Thoracic aorta (tissue), 2 donors: ENCODE data around the gene CYP4F8. TPM values are rescaled to one million over a fixed set of nuclear protein-coding genes. Genes with fewer than 3 reads are reported as not detected.

ENCODE experiments used
- ATAC-seq: fragments of 150-250 bp; one replicate; pipeline ENCODE4 v1.8.0; 2017; ENCODE audit warnings: low read depth; ENCODE audit not compliant: insufficient number of reproducible peaks, low FRiP score
- DNase-seq: peaks from one replicate; pipeline ENCODE4 v3.0.0-alpha.2; 2020; ENCODE audit warnings: low spot score
- H3K27ac ChIP-seq, 2 donors: fragments of 200-600 bp; sonication (generic); 1 replicate in 1 of 2; 2 replicates in 1 of 2; pipeline ENCODE4 v1.5.1; 2016; ENCODE audit warnings: mild to moderate bottlenecking in 2 of 2, moderate library complexity in 2 of 2
- H3K27me3 ChIP-seq: fragments of 200-600 bp; sonication (generic); replicated peaks from 2 replicates; pipeline ENCODE4 v1.6.0; 2016; ENCODE audit warnings: mild to moderate bottlenecking; ENCODE audit not compliant: insufficient read depth
- H3K36me3 ChIP-seq: fragments of 200-600 bp; sonication (generic); one replicate; pipeline ENCODE4 v1.5.1; 2016
- H3K4me1 ChIP-seq, 2 donors: fragments of 200-600 bp; sonication (generic); 1 replicate in 1 of 2; 2 replicates in 1 of 2; pipeline versions ENCODE4 v1.5.1 to v1.6.0; 2016; ENCODE audit warnings: low read depth in 2 of 2, mild to moderate bottlenecking in 1 of 2; ENCODE audit not compliant: control insufficient read depth in 1 of 2
- H3K4me3 ChIP-seq: fragments of 200-600 bp; sonication (generic); 2 replicates; pipeline ENCODE4 v1.5.1; 2016; ENCODE audit warnings: mild to moderate bottlenecking
- H3K9me3 ChIP-seq: fragments of 200-600 bp; sonication (generic); 2 replicates; pipeline ENCODE4 v1.5.1; 2016
- total RNA-seq, 2 donors: library from RNA; depleted of rRNA; stranded (reverse); fragments of >200 nt; gene quantifications; one replicate each; pipeline versions ENCODE4 v1.1.0 to v1.2.3, GENCODE V29; 2016
- TF ChIP-seq, protein P1 (sequence below): fragments of 200-600 bp; sonication (generic); IDR thresholded peaks from one replicate; pipeline ENCODE4 v1.5.1; 2019; ENCODE audit warnings: antibody characterized with exemption

Gene CYP4F8
- total RNA-seq, 2 donors from 2014 or later, result not detected

DNA sequence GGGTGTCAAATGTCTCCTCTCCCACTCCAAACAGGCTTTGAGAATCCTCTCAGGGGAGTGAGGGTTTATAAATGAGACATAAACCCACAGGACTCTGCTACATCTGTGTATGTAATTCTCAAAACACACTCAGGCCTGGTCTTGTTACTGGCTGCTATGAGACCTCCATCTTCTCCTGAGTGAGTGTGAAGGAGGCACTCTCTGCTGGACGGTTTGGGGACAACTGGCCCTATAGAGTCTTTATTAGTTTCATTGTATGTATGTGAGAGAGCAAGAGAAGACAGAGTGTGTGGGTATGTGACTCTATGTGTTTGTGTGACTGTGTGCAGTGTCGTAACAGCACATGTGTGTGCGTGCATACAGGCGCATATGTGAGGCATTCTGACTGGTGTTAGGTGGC, 48.2 kb downstream of the CYP4F8 start:
- DNase-seq, result no peak
- H3K27ac ChIP-seq, result no peak overlapping the region
- H3K4me3 ChIP-seq, result no peak overlapping the region
- no peak for ATAC-seq
- no peaks in the 10 kb centered on the region for H3K36me3 ChIP-seq
- no peaks in the 10 kb centered on the region for H3K9me3 ChIP-seq
- no peaks in the 10 kb centered on the region for H3K27me3 ChIP-seq
- TF ChIP-seq, protein P1, sequence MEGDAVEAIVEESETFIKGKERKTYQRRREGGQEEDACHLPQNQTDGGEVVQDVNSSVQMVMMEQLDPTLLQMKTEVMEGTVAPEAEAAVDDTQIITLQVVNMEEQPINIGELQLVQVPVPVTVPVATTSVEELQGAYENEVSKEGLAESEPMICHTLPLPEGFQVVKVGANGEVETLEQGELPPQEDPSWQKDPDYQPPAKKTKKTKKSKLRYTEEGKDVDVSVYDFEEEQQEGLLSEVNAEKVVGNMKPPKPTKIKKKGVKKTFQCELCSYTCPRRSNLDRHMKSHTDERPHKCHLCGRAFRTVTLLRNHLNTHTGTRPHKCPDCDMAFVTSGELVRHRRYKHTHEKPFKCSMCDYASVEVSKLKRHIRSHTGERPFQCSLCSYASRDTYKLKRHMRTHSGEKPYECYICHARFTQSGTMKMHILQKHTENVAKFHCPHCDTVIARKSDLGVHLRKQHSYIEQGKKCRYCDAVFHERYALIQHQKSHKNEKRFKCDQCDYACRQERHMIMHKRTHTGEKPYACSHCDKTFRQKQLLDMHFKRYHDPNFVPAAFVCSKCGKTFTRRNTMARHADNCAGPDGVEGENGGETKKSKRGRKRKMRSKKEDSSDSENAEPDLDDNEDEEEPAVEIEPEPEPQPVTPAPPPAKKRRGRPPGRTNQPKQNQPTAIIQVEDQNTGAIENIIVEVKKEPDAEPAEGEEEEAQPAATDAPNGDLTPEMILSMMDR, result no peak
- H3K4me1 ChIP-seq, result no peaks in the 10 kb centered on the region

DNA sequence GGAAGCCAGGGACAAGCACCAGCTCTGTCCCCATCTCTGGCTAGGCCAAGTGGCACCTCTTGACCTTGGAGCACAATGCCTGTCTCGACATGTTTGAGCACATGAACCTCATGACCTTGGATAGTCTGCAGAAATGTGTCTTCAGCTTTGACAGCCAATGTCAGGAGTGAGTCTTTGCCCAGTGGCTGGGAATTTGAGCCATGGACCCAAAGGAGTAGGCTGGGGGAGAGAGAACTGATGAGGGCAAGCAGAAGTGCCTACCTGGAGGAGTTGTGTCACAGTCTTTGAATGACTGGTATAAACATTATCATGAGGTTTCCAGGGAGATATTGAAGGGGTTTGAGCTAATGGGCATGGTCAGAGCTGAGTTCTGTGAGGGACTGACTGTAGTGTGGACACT, 51.2 kb downstream of the CYP4F8 start:
- ATAC-seq (no peak), DNase-seq (no peak)
- Histone ChIP-seq H3K27ac (no peak overlapping the region), H3K9me3 (no peaks in the 10 kb centered on the region), H3K4me3 (no peak overlapping the region), H3K27me3 (no peaks in the 10 kb centered on the region), H3K4me1 (no peaks in the 10 kb centered on the region), H3K36me3 (no peaks in the 10 kb centered on the region)
- TF ChIP-seq, protein P1, result no peak

DNA sequence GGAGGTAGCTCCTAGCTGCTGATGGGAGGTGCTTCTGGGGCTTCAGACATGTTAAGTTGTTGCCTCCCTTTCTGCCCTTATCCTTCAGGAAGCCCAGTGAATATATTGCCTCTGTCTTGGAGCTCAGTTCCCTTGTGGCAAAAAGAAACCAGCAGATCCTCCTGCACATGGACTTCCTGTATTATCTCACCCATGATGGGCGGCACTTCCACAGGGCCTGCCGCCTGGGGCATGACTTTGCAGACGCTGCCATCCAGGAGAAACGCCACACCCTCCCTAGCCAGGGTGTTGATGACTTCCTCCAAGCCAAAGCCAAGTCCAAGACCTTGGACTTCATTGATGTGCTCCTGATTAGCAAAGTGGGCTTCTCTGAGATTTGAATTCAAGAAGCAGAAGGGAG, 51.9 kb downstream of the CYP4F8 start:
- TF ChIP-seq, protein P1, result no peak

DNA sequence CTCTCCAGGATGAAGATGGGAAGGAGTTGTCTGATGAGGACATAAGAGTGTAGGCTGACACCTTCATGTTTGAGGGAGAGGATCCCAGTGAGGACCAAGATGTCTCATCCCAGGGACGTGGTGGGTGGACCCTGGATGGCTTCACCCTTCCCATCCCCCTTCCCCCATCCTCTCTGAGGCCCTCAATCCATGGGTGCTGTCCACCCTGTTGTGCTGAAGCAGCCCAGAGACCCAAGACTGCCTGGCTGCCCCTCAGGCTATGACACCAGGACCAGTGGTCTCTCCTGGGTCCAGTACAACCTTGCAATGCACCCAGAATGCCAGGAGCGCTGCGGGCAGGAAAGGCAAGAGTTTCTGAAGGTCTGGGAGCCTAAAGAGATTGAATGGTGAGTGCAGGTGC, 54.4 kb downstream of the CYP4F8 start:
- Histone ChIP-seq H3K4me1 (peaks cover 0 to 14% of the 10 kb centered on the region in 2 donors), H3K4me3 (no peak overlapping the region), H3K27ac (no peak overlapping the region), H3K36me3 (no peaks in the 10 kb centered on the region), H3K9me3 (no peaks in the 10 kb centered on the region), H3K27me3 (no peaks in the 10 kb centered on the region)
- ATAC-seq (no peak), DNase-seq (no peak)
- TF ChIP-seq, protein P1, result no peak

More for the DNA sequence above, 51.9 kb downstream of the CYP4F8 start:
- Histone ChIP-seq H3K36me3 (no peaks in the 10 kb centered on the region), H3K4me1 (no peaks in the 10 kb centered on the region), H3K4me3 (no peak overlapping the region), H3K27me3 (no peaks in the 10 kb centered on the region), H3K9me3 (no peaks in the 10 kb centered on the region), H3K27ac (no peak overlapping the region)
- DNase-seq (no peak), ATAC-seq (no peak)

DNA sequence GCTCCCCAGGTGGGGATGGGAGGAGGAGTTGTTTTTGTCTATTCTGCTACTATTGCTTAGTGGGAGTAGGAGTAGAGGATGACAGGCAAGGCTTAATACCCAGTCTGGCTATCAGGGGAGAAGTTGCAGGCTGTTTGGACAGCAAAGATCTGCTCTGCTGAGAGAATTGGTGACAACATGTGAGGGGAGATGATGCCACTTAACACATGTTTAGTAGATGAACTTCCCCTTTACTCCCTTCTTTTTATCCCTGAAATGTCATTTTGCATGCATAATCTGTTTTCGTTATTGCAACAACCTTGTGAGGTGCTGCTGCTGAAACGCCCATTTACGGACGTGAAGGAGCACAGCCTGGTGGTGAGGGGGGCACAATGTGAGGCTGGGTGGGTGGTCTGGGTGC, 54.9 kb downstream of the CYP4F8 start:
- Histone ChIP-seq H3K27ac (no peak overlapping the region), H3K9me3 (no peaks in the 10 kb centered on the region), H3K4me1 (peaks cover 0 to 14% of the 10 kb centered on the region in 2 donors), H3K4me3 (no peak overlapping the region), H3K36me3 (no peaks in the 10 kb centered on the region), H3K27me3 (no peaks in the 10 kb centered on the region)
- TF ChIP-seq, protein P1, result no peak
- ATAC-seq (no peak), DNase-seq (no peak)
